ENCODE results near the gene COPG2.

COPG2 gene

DNA sequence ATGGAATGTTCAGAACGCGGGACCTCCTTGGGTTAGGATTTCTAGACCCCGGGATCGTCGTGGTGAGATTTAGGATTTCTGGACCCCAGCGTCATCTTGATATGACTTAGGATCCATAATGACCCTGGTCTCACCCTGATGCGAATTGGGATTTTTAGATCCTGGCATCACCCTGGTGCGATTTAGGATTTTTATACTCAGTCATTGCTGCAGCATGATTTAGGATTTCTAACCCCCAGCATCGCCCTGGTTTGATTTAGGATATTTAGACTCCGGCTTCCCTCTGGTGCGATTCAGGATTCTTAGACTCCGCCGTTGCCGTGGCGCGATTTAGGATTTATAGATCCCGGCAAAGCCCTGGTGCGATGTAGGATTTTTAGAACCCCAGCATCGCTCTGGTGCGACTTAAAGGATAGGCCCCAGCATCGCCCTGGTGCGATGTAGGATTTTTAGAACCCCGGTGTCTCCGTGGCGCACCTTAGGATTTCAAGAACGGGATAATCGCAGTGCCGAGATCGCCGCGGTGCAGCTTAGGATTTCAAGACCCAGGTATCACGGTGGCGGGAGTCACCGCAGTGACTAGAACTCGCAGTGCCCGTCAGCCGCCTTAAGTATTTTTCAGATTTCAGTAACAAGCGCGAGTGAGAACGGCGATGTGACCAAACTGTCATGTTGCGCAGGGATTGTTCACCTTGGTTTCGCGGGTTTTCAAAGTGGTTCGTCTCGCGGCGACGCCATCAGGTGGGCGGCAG is 175.8 kb downstream of the COPG2 start:
- no peak for DNase-seq

GRCh38 chr7:130491841-130492522 is 176.6 kb downstream of the COPG2 start, which contains the start of gene MEST:
Gene MEST, plus strand, starts transcription at chr7:130492085. Its CDS starts 229 bp downstream, at chr7:130492314.
- no peak for DNase-seq

DNA sequence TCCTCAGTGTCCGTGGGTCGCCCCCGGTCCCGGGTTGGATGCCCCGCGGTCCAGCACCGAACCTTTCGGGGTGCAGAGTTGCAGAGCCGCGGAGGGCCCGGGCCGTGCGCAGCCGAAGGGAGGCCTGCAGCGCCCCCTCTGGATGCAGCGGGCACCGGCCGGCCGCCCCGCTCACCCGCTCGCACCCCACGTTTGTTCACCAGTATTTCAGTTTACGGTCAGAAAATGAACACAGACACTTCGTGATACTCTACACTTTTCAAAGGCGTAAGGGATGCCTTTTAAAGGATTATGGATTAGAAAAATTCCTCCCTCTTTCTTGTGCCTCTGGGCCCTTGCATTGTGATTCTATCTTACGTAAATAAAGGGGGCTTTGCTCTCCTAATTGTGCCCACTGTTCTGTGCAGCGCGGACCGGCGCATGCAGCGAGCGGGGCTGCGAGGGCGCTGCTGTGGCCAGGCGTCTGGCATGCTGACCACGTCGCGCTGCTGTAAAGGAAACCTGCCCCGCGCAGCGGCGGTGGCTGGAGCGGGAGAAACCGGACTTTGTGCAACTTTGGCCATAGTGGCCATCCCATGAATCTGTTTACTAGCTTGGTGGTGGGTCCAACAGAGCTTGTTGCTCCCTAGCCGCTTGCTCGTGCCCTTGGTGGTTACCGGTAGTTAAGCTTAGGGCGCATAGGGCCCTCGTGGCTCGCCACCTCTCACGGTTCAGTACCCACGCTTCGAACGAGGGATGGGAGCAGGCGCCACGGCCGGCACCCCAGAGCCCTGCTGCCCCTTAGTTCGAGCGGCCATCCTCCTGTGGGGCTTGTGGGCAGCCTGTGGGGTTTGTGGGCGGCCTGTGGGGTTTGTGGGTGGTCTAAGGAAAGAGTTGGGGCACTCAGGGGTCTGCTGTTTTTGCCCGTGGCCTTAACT is 177.4 kb downstream of the COPG2 start:
- DNase-seq: no peak

- DNase-seq: no peak
Measured at GRCh38 chr7:130490311-130490791, 178.2 kb downstream of the COPG2 start.

DNA sequence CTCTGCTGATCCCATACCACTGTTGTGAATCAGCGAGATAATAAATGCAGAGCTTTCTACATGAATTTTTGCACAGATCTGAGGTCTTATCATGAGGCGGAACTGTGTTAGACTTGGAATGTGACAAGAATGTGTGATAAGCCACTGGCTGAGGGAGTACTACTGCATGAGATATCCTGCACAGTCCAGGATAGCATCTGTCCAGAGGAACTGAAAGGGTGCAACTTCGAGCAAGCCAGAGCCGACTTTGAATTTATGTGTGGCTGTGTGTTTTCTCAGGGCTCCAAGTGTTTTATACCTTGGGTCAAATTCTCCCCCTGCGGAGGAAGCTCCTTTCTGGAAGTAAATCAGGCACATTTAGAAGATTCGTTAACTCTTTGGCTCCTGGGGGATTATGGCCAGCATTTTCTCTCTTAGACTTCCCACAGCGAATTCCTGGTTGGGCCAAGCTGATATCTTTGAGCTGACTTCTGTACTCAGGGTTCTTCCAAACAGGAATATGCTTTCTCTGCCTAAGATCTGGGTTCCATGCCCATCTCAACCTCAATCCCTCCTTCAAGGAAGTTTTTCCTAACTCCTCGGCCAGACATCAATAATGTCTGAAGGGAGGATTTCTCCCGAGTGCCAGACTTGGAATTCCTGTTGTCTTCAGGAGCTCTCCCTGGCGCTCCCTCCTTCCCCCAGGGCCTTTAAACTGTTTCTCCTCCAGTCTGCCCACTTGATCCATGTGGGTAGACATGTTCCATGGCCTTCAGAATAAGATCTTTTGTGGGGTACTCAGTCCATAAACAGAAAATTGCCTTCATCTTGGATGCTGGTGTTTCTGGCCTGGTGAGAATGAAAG is 179.2 kb downstream of the COPG2 start:
- no peak for DNase-seq

GRCh38 chr7:130488392-130489139 is 180.0 kb downstream of the COPG2 start:
- no peak for DNase-seq

DNA sequence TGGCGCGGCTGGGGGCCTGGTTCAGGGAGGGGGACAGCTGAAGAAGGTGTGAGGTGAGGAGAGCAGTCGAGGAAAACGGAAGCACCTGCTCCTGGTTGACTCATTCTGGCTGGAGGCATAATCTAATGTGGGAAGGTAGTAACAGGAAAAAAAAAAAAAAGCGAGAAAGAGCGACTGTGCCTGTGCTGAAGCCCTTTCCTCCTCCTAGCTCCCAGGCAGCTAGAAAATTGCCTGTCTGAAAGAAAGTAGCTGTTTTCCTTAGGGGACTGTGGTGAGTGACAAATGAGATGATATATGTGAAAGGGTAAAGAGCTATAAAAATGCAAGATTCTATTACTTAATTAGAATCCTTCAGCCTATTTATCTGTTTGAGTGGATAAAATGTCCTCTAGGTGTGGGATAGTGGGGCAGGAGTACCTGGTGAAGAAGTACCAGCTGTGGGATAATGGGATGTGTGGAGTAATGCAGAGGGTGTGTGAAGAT is 181.6 kb downstream of the COPG2 start:
- DNase-seq: no peak

GRCh38 chr7:130486114-130486953 is 182.2 kb downstream of the COPG2 start:
- peak; percentile 64 for DNase-seq

GRCh38 chr7:130485734-130486113 is 182.8 kb downstream of the COPG2 start:
- DNase-seq: no peak

DNA sequence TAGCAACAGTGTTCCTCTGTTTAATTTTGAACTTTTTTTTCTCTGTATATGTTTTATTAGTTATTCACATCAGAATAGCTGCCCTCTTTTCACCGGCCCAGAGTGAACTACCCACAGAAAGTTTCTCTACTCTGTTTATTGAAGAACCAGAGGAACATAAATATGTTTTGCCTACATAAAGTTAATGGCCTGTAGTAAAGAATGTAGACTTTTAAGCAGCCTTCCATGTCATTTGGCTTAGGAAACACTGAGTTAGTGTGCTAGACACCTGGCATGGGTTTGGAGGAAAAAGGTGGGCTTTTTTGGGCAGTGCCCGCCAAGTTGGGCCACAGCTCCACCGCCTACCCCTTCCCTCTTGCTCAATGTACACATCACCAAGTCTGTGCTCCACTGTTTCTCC is 185.5 kb downstream of the COPG2 start:
- DNase-seq: no peak

DNA sequence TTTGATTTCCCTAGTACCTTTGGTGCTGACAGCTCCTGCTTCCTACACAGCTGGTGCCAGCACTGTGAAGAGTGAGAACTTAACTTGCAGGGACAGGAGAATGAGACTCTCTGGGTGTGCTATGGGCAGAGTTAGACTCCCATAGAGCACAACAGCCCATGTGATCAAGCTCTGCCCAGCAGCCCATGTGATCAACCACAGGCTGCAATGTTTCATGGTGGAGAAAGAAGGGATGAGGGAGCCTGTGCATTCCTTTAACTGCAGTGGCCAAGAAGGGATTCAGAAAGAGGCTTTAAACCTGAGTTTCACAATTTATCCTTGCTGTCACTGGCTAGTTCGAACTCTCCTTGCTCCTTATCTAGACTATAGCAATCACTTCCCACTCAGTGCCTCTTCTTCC is 186.7 kb downstream of the COPG2 start:
- DNase-seq: no peak

DNA sequence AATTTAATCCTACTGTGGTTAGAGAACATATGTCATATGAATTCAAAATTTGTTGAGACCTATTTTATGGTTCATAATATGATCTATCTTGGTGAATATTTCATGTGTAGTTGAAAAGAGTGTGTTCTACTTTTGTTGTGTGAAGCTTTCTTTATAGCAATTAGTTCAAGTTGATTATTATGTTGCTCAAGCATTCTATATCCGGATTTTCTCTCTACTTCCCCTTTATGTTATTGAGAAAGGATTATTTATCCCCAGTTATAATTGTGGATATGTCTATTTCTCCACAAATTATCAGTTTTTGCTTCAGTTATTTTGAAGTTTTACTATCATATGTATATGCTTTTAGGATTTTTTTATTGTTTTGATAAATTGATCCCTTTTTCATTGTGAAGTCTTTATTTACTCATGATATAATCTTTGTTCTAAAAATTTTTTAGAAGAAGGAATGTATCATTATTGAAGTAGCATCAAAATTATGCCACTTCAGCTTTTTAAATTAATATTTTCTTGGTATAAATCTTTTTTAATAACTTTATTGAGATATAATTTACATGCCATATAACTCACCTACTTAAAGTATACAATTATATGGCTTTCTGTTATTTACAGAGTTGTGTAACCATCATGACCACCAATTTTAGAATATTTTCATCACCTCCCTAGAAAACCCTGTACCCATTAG is 188.7 kb downstream of the COPG2 start:
- DNase-seq: no peak

DNA sequence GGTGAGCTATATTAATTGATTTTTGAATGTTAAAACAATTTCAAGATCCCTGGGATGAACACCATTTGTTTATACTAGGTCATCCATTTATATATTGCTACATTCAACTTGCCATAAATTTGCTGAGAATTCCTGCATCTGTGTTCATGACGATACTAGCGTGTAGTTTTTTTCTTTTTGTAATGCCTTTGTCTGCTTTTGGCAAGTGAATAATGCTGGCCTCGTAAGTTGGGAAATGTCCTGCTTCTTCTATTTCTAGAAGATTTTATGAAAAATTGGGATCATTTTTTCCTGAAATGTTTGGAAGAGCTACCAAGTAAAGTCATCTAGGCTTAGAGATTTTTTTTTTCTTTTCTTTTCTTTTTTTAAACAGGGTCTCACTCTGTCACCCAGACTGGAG is 189.6 kb downstream of the COPG2 start:
- no peak for DNase-seq

- peak; percentile 52 for DNase-seq
Measured at GRCh38 chr7:130476297-130477150, 192.0 kb downstream of the COPG2 start.

DNA sequence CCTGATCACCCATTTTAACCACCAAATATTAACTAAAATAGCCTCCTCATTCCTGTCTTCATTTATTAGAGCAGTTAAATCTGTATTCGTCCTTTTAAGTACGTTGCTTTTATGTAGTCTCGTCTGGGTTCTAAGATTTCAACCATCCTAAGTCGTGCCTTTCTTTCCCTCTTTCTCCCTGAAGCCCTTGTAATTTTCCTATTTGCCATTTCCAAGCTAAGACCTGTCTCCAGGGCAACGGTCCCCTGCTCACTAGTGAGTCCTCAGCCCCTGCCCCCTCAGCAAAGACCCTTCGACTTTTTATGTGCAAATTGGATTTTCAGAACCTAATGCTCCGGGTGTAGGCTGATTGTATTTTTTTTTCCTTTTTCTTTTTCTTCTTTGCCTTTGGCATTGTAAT is 192.8 kb downstream of the COPG2 start:
- peak; percentile 75 for DNase-seq

- peak; percentile 36 for DNase-seq
Measured at GRCh38 chr7:130473876-130474275, 194.7 kb downstream of the COPG2 start.

GRCh38 chr7:130473289-130473688 is 195.3 kb downstream of the COPG2 start:
- DNase-seq: no peak

DNA sequence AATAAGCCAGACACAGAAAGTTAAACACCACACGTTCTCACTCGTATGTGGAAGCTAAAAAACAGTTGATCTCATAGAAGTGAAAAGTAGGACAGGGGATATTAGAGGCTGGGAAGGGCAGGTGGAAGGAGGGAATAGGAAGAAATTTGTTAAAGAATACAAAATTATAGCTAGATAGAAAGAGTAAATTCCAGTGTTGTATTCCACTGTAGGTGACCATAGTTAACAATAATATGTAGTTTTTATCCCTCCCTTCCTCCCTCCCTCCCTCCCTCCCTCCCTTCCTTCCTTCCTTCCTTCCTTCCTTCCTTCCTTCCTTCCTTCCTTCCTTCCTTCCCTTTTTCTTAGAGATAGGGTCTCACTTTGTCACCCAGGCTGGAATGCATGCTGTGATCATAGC is 196.6 kb downstream of the COPG2 start:
- no peak for DNase-seq

GRCh38 chr7:130468612-130469011 is 199.9 kb downstream of the COPG2 start:
- no peak for DNase-seq
